WTC11 (cell line): ENCODE measurements around the gene RAB32. TPM values are rescaled to one million over a fixed set of nuclear protein-coding genes. Genes with fewer than 3 reads are reported as not detected.
A peak's percentile ranks its signal among the peaks of the same experiment; 100 is the strongest.

Source experiments
- ATAC-seq: fragments of 200-7000 bp; cut with Tn5 transposase; 2 replicates; pipeline ENCODE4 v1.10.0; 2021; ENCODE audit warnings: mild to moderate bottlenecking, moderate library complexity
- CTCF ChIA-PET: fragments of 300-600 bp; sonication (Branson Sonifier 250); formaldehyde crosslinking; loops from one replicate; lab custom pipeline; 2021; ENCODE audit warnings: antibody characterized with exemption; lab: Charles Lee
- POLR2A ChIA-PET: fragments of 350-600 bp; sonication (Branson Sonifier 250); formaldehyde crosslinking; loops from one replicate; lab custom pipeline; 2021; ENCODE audit warnings: antibody characterized with exemption; lab: Charles Lee
- DNase-seq: peaks from one replicate; pipeline ENCODE4 v3.0.0; 2021; ENCODE audit warnings: low spot score
- H3K27ac Mint-ChIP-seq: 2 replicates; pipeline ENCODE4 v1.8.0; 2021; ENCODE audit warnings: mixed read lengths
- H3K27me3 Mint-ChIP-seq: 2 replicates; pipeline ENCODE4 v1.8.0; 2021; ENCODE audit warnings: low read depth, mild to moderate bottlenecking, moderate library complexity, mixed read lengths
- H3K36me3 Mint-ChIP-seq: 2 replicates; pipeline ENCODE4 v1.8.0; 2021; ENCODE audit warnings: mixed read lengths
- H3K4me1 Mint-ChIP-seq: 2 replicates; pipeline ENCODE4 v1.8.0; 2022; ENCODE audit warnings: mixed read lengths
- H3K4me3 Mint-ChIP-seq: 2 replicates; pipeline ENCODE4 v1.8.0; 2021; ENCODE audit warnings: mild to moderate bottlenecking, moderate library complexity, mixed read lengths
- H3K9me3 Mint-ChIP-seq: 2 replicates; pipeline ENCODE4 v1.8.0; 2021; ENCODE audit warnings: mixed read lengths
- AFF4 ChIP-seq: sonication (generic); formaldehyde crosslinking; IDR thresholded peaks from 2 replicates; pipeline ENCODE4 v1.8.1; 2023; ENCODE audit warnings: mild to moderate bottlenecking, missing genetic modification reagents, borderline replicate concordance
- ESRRA ChIP-seq: sonication (generic); formaldehyde crosslinking; IDR thresholded peaks from 2 replicates; pipeline ENCODE4 v1.8.1; 2022; ENCODE audit warnings: mild to moderate bottlenecking, missing genetic modification reagents, borderline replicate concordance
- FOXP1 ChIP-seq: sonication (generic); formaldehyde crosslinking; IDR thresholded peaks from 2 replicates; pipeline ENCODE4 v1.8.0; 2022; ENCODE audit warnings: missing genetic modification reagents, mild to moderate bottlenecking, moderate library complexity, borderline replicate concordance
- FOXP4 ChIP-seq: sonication (generic); formaldehyde crosslinking; IDR thresholded peaks from 2 replicates; pipeline ENCODE4 v1.8.0; 2022; ENCODE audit warnings: mild to moderate bottlenecking, missing genetic modification reagents
- IRF1 ChIP-seq: sonication (generic); formaldehyde crosslinking; IDR thresholded peaks from 2 replicates; pipeline ENCODE4 v1.8.0; 2023; ENCODE audit warnings: missing genetic modification reagents
- IRF2 ChIP-seq: sonication (generic); formaldehyde crosslinking; IDR thresholded peaks from 2 replicates; pipeline ENCODE4 v1.8.0; 2022; ENCODE audit warnings: low read depth, missing genetic modification reagents, borderline replicate concordance
- MYBL2 ChIP-seq: sonication (generic); formaldehyde crosslinking; IDR thresholded peaks from 2 replicates; pipeline ENCODE4 v1.8.1; 2023; ENCODE audit warnings: mild to moderate bottlenecking, moderate library complexity, missing genetic modification reagents
- NFATC4 ChIP-seq: fragments of 250-450 bp; sonication (Bioruptor Pico); IDR thresholded peaks from 2 replicates; pipeline ENCODE4 v1.9.0; 2021; ENCODE audit warnings: mild to moderate bottlenecking
- NFE2L1 ChIP-seq: sonication (generic); formaldehyde crosslinking; IDR thresholded peaks from 2 replicates; pipeline ENCODE4 v1.8.1; 2023; ENCODE audit warnings: missing genetic modification reagents
- TCF7 ChIP-seq: sonication (generic); formaldehyde crosslinking; IDR thresholded peaks from 2 replicates; pipeline ENCODE4 v1.8.0; 2022; ENCODE audit warnings: mild to moderate bottlenecking, low read depth, missing genetic modification reagents, moderate library complexity
- ZBTB21 ChIP-seq: sonication (generic); formaldehyde crosslinking; IDR thresholded peaks from 2 replicates; pipeline ENCODE4 v1.8.1; 2023; ENCODE audit warnings: mild to moderate bottlenecking, missing genetic modification reagents, borderline replicate concordance
- ZMAT4 ChIP-seq: fragments of 250-450 bp; sonication (Bioruptor Pico); IDR thresholded peaks from 2 replicates; pipeline ENCODE4 v1.9.0; 2021; ENCODE audit warnings: mild to moderate bottlenecking
- ZNF138 ChIP-seq: sonication (generic); formaldehyde crosslinking; conservative IDR thresholded peaks from 2 replicates; pipeline ENCODE4 v1.8.1; 2022; ENCODE audit warnings: mild to moderate bottlenecking, moderate library complexity, missing genetic modification reagents
- ZNF263 ChIP-seq: sonication (generic); formaldehyde crosslinking; IDR thresholded peaks from 2 replicates; pipeline ENCODE4 v1.8.1; 2022; ENCODE audit warnings: low read depth, mild to moderate bottlenecking, moderate library complexity, missing genetic modification reagents
- total RNA-seq: library from RNA; stranded (reverse); gene quantifications from 3 replicates; pipeline ENCODE4 v1.2.3, GENCODE V29; 2021

The RAB32 gene
- total RNA-seq, 1 experiment from 2014 or later = 3.9 TPM

- Mint-ChIP-seq H3K4me1 (peaks cover 15% of the 10 kb centered on the region), H3K27me3 (peaks cover 11% of the 10 kb centered on the region), H3K9me3 (no peaks in the 10 kb centered on the region), H3K4me3 (peak overlapping the region; percentile 97), H3K27ac (peak overlapping the region; percentile 89; the same call in 1 of the 2 replicates), H3K36me3 (no peaks in the 10 kb centered on the region)
- ATAC-seq (peak; percentile 28), DNase-seq (peak; percentile 27)
- TF ChIP-seq ESRRA (CRISPR knock-in tag) = no peak
- peak; percentile 26; the same call in 1 of the 2 replicates for TF ChIP-seq NFE2L1
- TF ChIP-seq TCF7 (CRISPR knock-in tag) = no peak
- TF ChIP-seq AFF4 (CRISPR knock-in tag) = no peak
- TF ChIP-seq FOXP1 = peak; percentile 48; the same call in 1 of the 2 replicates
- ChIA-PET POLR2A (no interaction called here), CTCF (interaction anchor here (1.0 to 1.3 kb wide), 3 partner anchors 55 to 156 kb away, joined by 3 to 5 read pairs (median 3); partner anchors contain the start of gene ADGB)
These were observed 445 bp downstream of the RAB32 start for GRCh38 chr6:146543940-146544615.

- peaks cover 11% of the 10 kb centered on the region for H3K27me3 Mint-ChIP-seq
- TF ChIP-seq ZBTB21 (CRISPR knock-in tag) (no peak), FOXP4 (CRISPR knock-in tag) (no peak), NFATC4 (CRISPR knock-in tag) (no peak), ZNF263 (CRISPR knock-in tag) (no peak), ZNF138 (no peak), ZMAT4 (CRISPR knock-in tag) (no peak), IRF1 (CRISPR knock-in tag) (no peak), MYBL2 (CRISPR knock-in tag) (no peak), IRF2 (CRISPR knock-in tag) (no peak)
- no peaks in the 10 kb centered on the region for H3K9me3 Mint-ChIP-seq
- ChIA-PET CTCF (interaction anchor here (0.7 to 1.2 kb wide), 2 partner anchors 42 to 156 kb away, joined by 3 read pairs; no protein-coding TSS in a partner anchor), POLR2A (no interaction called here)
- peaks cover under 1% of the 10 kb centered on the region; the same call in 1 of the 2 replicates for H3K36me3 Mint-ChIP-seq
- DNase-seq (no peak), ATAC-seq (no peak)
- H3K4me3 Mint-ChIP-seq = peak overlapping the region; percentile 97
- peaks cover 15% of the 10 kb centered on the region for H3K4me1 Mint-ChIP-seq
- H3K27ac Mint-ChIP-seq = 0 out of 2 replicates have a peak overlapping the region, but pooled peaks have one; percentile 89
These were observed 1.1 kb downstream of the RAB32 start for GRCh38 chr6:146544616-146545182.
